Measurements from ENCODE around the gene NOS1AP.

- TF ChIP-seq, protein P1, sequence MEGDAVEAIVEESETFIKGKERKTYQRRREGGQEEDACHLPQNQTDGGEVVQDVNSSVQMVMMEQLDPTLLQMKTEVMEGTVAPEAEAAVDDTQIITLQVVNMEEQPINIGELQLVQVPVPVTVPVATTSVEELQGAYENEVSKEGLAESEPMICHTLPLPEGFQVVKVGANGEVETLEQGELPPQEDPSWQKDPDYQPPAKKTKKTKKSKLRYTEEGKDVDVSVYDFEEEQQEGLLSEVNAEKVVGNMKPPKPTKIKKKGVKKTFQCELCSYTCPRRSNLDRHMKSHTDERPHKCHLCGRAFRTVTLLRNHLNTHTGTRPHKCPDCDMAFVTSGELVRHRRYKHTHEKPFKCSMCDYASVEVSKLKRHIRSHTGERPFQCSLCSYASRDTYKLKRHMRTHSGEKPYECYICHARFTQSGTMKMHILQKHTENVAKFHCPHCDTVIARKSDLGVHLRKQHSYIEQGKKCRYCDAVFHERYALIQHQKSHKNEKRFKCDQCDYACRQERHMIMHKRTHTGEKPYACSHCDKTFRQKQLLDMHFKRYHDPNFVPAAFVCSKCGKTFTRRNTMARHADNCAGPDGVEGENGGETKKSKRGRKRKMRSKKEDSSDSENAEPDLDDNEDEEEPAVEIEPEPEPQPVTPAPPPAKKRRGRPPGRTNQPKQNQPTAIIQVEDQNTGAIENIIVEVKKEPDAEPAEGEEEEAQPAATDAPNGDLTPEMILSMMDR (IDR thresholded peaks at IDR 0.05) = no peak
- TF ChIP-seq FOXJ3 (CRISPR knock-in tag; IDR thresholded peaks at IDR 0.05) (no peak), RXRA (IDR thresholded peaks at IDR 0.05; ENCODE audit: borderline replicate concordance, low read depth) (no peak), EP300 (IDR thresholded peaks at IDR 0.05; ENCODE audit: borderline replicate concordance in 1 of 2, low read depth in 1 of 2, low read length in 1 of 2) (no peak), NRF1 (IDR thresholded peaks at IDR 0.05; ENCODE audit: low read depth, low read length) (no peak), USF2 (IDR thresholded peaks at IDR 0.05; ENCODE audit: borderline replicate concordance, low read depth, low read length) (no peak), GATA2 (CRISPR knock-in tag; IDR thresholded peaks at IDR 0.05) (no peak), SMC3 (IDR thresholded peaks at IDR 0.05; ENCODE audit: low read depth, low read length) (no peak), RAD21 (IDR thresholded peaks at IDR 0.05; ENCODE audit: low read length) (no peak), IRF3 (IDR thresholded peaks at IDR 0.05; ENCODE audit: low read depth, low read length) (no peak), MAX (IDR thresholded peaks at IDR 0.05; ENCODE audit: low read depth) (no peak), POLR2AphosphoS5 (IDR thresholded peaks at IDR 0.05; ENCODE audit: low read depth, low read length) (no peak), RCOR1 (IDR thresholded peaks at IDR 0.05; ENCODE audit: low read length) (no peak)
- TF ChIP-seq, protein P2, sequence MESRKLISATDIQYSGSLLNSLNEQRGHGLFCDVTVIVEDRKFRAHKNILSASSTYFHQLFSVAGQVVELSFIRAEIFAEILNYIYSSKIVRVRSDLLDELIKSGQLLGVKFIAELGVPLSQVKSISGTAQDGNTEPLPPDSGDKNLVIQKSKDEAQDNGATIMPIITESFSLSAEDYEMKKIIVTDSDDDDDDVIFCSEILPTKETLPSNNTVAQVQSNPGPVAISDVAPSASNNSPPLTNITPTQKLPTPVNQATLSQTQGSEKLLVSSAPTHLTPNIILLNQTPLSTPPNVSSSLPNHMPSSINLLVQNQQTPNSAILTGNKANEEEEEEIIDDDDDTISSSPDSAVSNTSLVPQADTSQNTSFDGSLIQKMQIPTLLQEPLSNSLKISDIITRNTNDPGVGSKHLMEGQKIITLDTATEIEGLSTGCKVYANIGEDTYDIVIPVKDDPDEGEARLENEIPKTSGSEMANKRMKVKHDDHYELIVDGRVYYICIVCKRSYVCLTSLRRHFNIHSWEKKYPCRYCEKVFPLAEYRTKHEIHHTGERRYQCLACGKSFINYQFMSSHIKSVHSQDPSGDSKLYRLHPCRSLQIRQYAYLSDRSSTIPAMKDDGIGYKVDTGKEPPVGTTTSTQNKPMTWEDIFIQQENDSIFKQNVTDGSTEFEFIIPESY (IDR thresholded peaks at IDR 0.05; ENCODE audit: borderline replicate concordance, low read depth) = no peak
Measured at GRCh38 chr1:162300057-162300917, 230.8 kb downstream of the NOS1AP start.

Measured in SK-N-SH (cell line).